Measurements from ENCODE around the gene FGFBP3. TPM values are rescaled to one million over a fixed set of nuclear protein-coding genes. Genes with fewer than 3 reads are reported as not detected.

Gene FGFBP3
- total RNA-seq, 1 experiment from 2014 or later: 1.2 TPM

- TF ChIP-seq, protein P1, sequence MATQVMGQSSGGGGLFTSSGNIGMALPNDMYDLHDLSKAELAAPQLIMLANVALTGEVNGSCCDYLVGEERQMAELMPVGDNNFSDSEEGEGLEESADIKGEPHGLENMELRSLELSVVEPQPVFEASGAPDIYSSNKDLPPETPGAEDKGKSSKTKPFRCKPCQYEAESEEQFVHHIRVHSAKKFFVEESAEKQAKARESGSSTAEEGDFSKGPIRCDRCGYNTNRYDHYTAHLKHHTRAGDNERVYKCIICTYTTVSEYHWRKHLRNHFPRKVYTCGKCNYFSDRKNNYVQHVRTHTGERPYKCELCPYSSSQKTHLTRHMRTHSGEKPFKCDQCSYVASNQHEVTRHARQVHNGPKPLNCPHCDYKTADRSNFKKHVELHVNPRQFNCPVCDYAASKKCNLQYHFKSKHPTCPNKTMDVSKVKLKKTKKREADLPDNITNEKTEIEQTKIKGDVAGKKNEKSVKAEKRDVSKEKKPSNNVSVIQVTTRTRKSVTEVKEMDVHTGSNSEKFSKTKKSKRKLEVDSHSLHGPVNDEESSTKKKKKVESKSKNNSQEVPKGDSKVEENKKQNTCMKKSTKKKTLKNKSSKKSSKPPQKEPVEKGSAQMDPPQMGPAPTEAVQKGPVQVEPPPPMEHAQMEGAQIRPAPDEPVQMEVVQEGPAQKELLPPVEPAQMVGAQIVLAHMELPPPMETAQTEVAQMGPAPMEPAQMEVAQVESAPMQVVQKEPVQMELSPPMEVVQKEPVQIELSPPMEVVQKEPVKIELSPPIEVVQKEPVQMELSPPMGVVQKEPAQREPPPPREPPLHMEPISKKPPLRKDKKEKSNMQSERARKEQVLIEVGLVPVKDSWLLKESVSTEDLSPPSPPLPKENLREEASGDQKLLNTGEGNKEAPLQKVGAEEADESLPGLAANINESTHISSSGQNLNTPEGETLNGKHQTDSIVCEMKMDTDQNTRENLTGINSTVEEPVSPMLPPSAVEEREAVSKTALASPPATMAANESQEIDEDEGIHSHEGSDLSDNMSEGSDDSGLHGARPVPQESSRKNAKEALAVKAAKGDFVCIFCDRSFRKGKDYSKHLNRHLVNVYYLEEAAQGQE (IDR thresholded peaks at IDR 0.05; ENCODE audit: low read depth): no peak
These were observed 7.3 kb downstream of the FGFBP3 start (continued) for GRCh38 chr10:91901784-91902677.

GRCh38 chr10:91897421-91897820 is 11.9 kb downstream of the FGFBP3 start:
- BruUV-seq (replicated peaks): no TSS peak
- CTCF ChIA-PET: no interaction called here
- Histone ChIP-seq H3K79me2 (ENCODE audit: insufficient read depth, low read length) (no peaks in the 10 kb centered on the region), H3K9me2 (ENCODE audit: insufficient read depth) (no peaks in the 10 kb centered on the region), H2AFZ (ENCODE audit: low read depth, low read length, poor library complexity, severe bottlenecking) (no peak overlapping the region), H3K4me3 (replicated peaks in 1 of 2; ENCODE audit: low read depth in 1 of 2, low read length in 2 of 2) (no peak overlapping the region), H3K36me3 (ENCODE audit: control insufficient read depth in 1 of 2, insufficient read depth in 2 of 2, low read length in 2 of 2) (no peaks in the 10 kb centered on the region), H3K9ac (ENCODE audit: low read length) (no peak overlapping the region), H3K4me1 (ENCODE audit: control insufficient read depth in 1 of 2, insufficient read depth in 2 of 2, low read length in 2 of 2) (peaks cover 9 to 12% of the 10 kb centered on the region in 2 experiments), H3K27me3 (ENCODE audit: insufficient read depth, low read length) (no peaks in the 10 kb centered on the region), H3K9me3 (ENCODE audit: control insufficient read depth in 1 of 2, insufficient read depth in 1 of 2, low read depth in 1 of 2, low read length in 2 of 2) (no peaks in the 10 kb centered on the region), H3K4me2 (ENCODE audit: low read length) (no peak overlapping the region), H3K27ac (ENCODE audit: low read depth, low read length) (no peak overlapping the region), H4K20me1 (ENCODE audit: insufficient read depth) (no peaks in the 10 kb centered on the region)
- DNase-seq (ENCODE audit: low read depth, low spot score) (no peak), ATAC-seq (no peak)
- POLR2A ChIA-PET: no interaction called here
- TF ChIP-seq CTCF (IDR thresholded peaks at IDR 0.05 in 2 of 3, conservative IDR thresholded peaks at IDR 0.05 in 1 of 3; ENCODE audit: borderline replicate concordance in 1 of 3, insufficient read depth in 1 of 3, low read depth in 2 of 3, low read length in 2 of 3) (no peak), JUND (IDR thresholded peaks at IDR 0.05) (no peak), SRF (IDR thresholded peaks at IDR 0.05; ENCODE audit: low read depth) (no peak), YY1 (IDR thresholded peaks at IDR 0.05; ENCODE audit: extremely low read depth, insufficient replicate concordance, low read depth, low read length) (no peak), POLR2A (IDR thresholded peaks at IDR 0.05; ENCODE audit: borderline replicate concordance, extremely low read depth, insufficient read depth, insufficient read length) (no peak), SIN3A (IDR thresholded peaks at IDR 0.05; ENCODE audit: low read depth) (no peak), RAD21 (IDR thresholded peaks at IDR 0.05; ENCODE audit: low read depth) (no peak), EGR1 (IDR thresholded peaks at IDR 0.05; ENCODE audit: low read depth) (no peak), CBX3 (IDR thresholded peaks at IDR 0.05; ENCODE audit: low read depth) (no peak), ELF1 (IDR thresholded peaks at IDR 0.05; ENCODE audit: borderline replicate concordance, low read depth) (no peak), SP1 (IDR thresholded peaks at IDR 0.05; ENCODE audit: low read depth) (no peak), MAX (IDR thresholded peaks at IDR 0.05) (no peak), FOSL1 (IDR thresholded peaks at IDR 0.05; ENCODE audit: low read depth) (no peak)
- TF ChIP-seq, protein P1 (IDR thresholded peaks at IDR 0.05; ENCODE audit: low read depth): no peak
- intact Hi-C loops (cut with micrococcal nuclease): no loop called here
- RAD21 ChIA-PET (ENCODE audit: low non-redundant PET in 1 of 2, low total read pairs in 2 of 2, uncharacterized antibody in 2 of 2, unreplicated experiment in 2 of 2): no interaction called here

All from HCT116 (cell line).